Measurements from ENCODE around the gene BCKDHA. TPM values are rescaled to one million over a fixed set of nuclear protein-coding genes. Genes with fewer than 3 reads are reported as not detected.

The BCKDHA gene
- total and polyA plus RNA-seq, 2 donors (not counting 3 experiments of a cell fraction or from before 2014, with no cell fraction given) = 16.5 to 50.4 TPM

GRCh38 chr19:41392775-41393174 lies 4.8 kb upstream of the BCKDHA start:
- intact Hi-C loops (cut with micrococcal nuclease) (no loop called here), dilution Hi-C loops (cut with MboI; ENCODE audit: extremely low pct_ligation_motif_present, low sequenced_read_pairs) (no loop called here)
- H3K9me1 ChIP-seq (replicated peaks; ENCODE audit: control insufficient read depth, extremely low read depth, insufficient read depth, low read length) = no peaks in the 10 kb centered on the region
- no TSS peak for BruUV-seq (replicated peaks)
- H3K36me3 ChIP-seq (ENCODE audit: control insufficient read depth in 2 of 2, extremely low read depth in 1 of 2, insufficient read depth in 2 of 2, low read length in 2 of 2) = peaks cover 3 to 11% of the 10 kb centered on the region in 2 experiments
- TF ChIP-seq FOS (IDR thresholded peaks at IDR 0.05; ENCODE audit: borderline replicate concordance, insufficient read depth, low read length) = no peak
- TF ChIP-seq JUN (IDR thresholded peaks at IDR 0.05; ENCODE audit: borderline replicate concordance, insufficient read depth, insufficient read length, low read depth) = no peak
- TF ChIP-seq POLR2AphosphoS5 (IDR thresholded peaks at IDR 0.05; ENCODE audit: insufficient read depth, low read depth, low read length) = no peak
- TF ChIP-seq MAX (IDR thresholded peaks at IDR 0.05; ENCODE audit: insufficient read depth, insufficient read length) = no peak
- no peak for TF ChIP-seq POLR2A (IDR thresholded peaks at IDR 0.05; ENCODE audit: low read depth, low read length)
- no peak for TF ChIP-seq EZH2 (IDR thresholded peaks at IDR 0.05; ENCODE audit: borderline replicate concordance, low read depth, low read length, severe bottlenecking)
- no peak for TF ChIP-seq MYC (IDR thresholded peaks at IDR 0.05; ENCODE audit: low read depth, low read length)
- TF ChIP-seq CTCF (IDR thresholded peaks at IDR 0.05; ENCODE audit: extremely low read depth in 1 of 2, insufficient read depth in 1 of 2, low read depth in 1 of 2, low read length in 2 of 2) = no peak
- TF ChIP-seq GATA2 (IDR thresholded peaks at IDR 0.05; ENCODE audit: insufficient read depth, insufficient read length, low read depth, low read length) = no peak
- H3K9ac ChIP-seq (replicated peaks; ENCODE audit: extremely low read depth, insufficient read depth, low read length) = no peak overlapping the region
- H3K9me3 ChIP-seq (replicated peaks; ENCODE audit: control insufficient read depth, insufficient read depth, low read length) = no peaks in the 10 kb centered on the region
- ChIA-PET POLR2A (no interaction called here), CTCF (interaction anchor here (0.6 to 1.2 kb wide), 2 partner anchors 39 to 67 kb away, joined by 3 to 4 read pairs; no protein-coding TSS in a partner anchor)
- no peak overlapping the region for H3K4me2 ChIP-seq (ENCODE audit: insufficient read depth, low read length)
- DNase-seq (ENCODE audit: low read depth, low spot score) (no peak), FAIRE-seq (no peak)
- no peak overlapping the region for H3K27ac ChIP-seq (ENCODE audit: insufficient read depth, low read depth, low read length)
- no peaks in the 10 kb centered on the region for H4K20me1 ChIP-seq (replicated peaks; ENCODE audit: control insufficient read depth, extremely low read depth, insufficient read depth, low read length)
- peaks cover 3% of the 10 kb centered on the region for H3K4me1 ChIP-seq (ENCODE audit: control insufficient read depth, extremely low read depth, insufficient read depth, low read length)
- no peak overlapping the region for H3K4me3 ChIP-seq (replicated peaks in 1 of 3; ENCODE audit: insufficient read depth in 1 of 3, low read depth in 1 of 3, low read length in 3 of 3)
- no peaks in the 10 kb centered on the region for H3K79me2 ChIP-seq (ENCODE audit: control insufficient read depth, insufficient read depth, low read length)
- H3K27me3 ChIP-seq (ENCODE audit: control insufficient read depth in 2 of 2, insufficient read depth in 2 of 2, low read length in 2 of 2) = no peaks in the 10 kb centered on the region
- no peak overlapping the region for H2AFZ ChIP-seq (ENCODE audit: low read depth, low read length)

Data from endothelial cell of umbilical vein (primary cell).